ENCODE measurements around the gene RPTOR.
A peak's percentile ranks its signal among the peaks of the same experiment; 100 is the strongest.

RPTOR gene

DNA sequence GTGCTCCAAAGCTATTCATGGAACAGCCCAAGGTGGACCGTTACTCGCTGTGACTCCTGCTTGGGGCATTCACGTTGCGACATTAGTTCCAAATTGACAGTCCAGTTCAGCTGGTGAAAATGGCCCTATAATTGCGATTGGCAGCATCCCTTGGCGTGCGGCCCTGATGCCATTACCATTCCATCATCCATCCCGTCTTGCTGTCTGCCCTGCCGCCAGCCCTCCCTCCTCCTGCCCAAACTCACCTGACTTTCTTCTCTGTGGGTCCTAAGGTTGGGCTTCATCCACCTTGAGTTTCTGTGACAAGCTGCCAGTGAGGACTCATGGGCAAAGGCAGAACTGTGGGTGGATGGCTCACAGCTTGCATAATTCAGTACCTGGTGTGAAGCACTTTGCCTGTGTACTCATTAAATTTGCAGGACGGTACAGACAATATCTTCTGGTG lies 104.6 kb downstream of the RPTOR start:
- DNase-seq, result no peak

GRCh38 chr17:80649672-80650330 lies 105.2 kb downstream of the RPTOR start:
- DNase-seq, result peak; percentile 80

DNA sequence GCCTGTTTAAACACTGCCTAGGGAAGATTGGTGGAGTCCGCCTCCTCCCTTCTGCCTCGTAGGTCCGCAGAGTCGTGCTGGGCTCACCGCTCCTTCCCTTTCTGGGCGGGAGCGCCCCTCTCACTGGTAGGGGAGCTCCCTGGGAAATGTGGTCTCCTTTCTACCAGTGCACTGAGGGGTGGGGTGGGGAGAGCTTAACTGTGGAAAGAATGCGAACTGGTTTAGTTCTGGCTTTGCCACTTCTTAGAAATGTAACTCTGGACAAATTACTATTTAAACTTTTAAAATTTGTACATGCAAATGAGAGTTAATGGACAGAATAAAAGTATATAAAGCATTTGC lies 105.7 kb downstream of the RPTOR start:
- no peak for DNase-seq

- no peak for DNase-seq
These were observed 106.3 kb downstream of the RPTOR start for GRCh38 chr17:80650751-80651518.

GRCh38 chr17:80652756-80653330 lies 108.2 kb downstream of the RPTOR start:
- no peak for DNase-seq

- DNase-seq, result no peak
These were observed 109.2 kb downstream of the RPTOR start for GRCh38 chr17:80653856-80654255.

GRCh38 chr17:80655608-80656007 lies 111.0 kb downstream of the RPTOR start:
- no peak for DNase-seq

- no peak for DNase-seq
These were observed 112.0 kb downstream of the RPTOR start for GRCh38 chr17:80656590-80656989.

- DNase-seq, result no peak
These were observed 112.9 kb downstream of the RPTOR start for GRCh38 chr17:80657561-80657960.

DNA sequence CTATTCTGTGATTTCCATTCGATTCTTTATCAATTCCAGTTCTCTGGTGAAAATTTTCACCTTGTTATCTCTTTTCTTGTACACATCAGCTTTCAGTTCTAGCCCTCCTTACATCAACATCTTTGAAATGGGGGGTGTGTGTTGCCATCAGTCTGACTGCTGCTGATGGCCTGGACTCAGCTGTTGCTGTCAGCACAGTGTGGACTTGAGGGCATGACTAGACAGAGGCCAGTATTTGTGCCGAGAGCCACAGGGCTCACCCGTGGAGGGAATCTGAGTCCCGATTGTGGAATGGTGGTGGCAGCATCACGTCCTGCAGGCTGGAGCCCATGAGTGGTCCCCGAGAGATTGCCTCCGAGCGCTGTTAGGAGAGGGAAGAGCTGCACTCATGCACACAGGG lies 114.2 kb downstream of the RPTOR start:
- no peak for DNase-seq

GRCh38 chr17:80659651-80660050 lies 115.0 kb downstream of the RPTOR start:
- DNase-seq, result no peak

DNA sequence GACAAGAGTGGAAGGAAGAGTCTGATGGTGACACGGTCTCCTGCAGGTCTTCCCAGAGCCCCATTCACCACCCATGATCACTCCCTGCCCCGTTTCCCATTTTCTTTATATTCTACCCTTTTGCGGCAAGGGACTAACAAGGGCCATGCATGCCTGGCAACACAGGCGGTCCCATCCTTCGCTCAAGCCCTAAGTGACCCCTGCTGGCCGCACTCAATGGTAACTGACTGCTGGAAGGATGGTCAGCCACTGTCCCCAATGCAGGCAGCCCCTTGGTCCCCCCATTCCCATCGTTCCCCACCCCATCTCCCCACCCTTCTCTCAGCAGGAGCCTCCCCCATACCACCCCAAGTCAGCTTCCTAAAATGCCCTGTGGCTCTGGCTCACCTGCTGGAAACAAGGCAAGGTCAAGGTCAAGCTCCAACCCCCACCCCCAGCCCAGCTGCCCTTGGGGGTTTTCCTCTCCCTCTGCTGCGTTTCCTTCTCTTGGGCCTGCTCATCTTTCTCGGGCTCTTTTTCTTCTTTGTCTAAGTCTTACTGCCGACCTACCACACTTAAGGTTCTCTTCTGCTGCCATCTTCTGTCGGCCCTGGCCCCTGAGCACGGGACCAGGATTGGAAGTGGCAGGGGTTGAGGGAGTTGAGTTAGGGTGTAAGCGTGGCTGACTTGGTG lies 116.0 kb downstream of the RPTOR start:
- no peak for DNase-seq

GRCh38 chr17:80662557-80662956 lies 117.9 kb downstream of the RPTOR start:
- no peak for DNase-seq

DNA sequence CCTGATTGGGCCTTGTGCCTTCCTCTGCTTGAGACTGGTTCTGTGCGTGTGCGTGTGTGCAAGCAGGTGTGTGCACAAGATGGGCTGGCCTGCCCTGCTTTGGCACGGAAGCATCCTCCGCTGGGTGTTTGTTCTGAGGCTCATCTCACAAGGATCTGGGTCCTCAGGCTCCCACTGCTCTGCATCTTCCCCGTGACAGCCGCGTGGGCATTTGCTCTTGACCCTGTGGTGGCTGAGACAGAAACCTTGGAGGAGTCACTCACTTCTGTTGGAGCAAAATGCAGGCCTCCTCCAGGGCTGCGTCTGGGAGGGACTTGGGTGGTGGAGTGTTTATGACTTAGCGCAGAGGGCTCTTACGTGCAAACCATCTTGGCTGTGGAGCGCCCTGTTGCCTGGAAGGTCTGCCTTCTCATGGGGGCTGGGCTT lies 119.2 kb downstream of the RPTOR start:
- peak; percentile 40 for DNase-seq

- DNase-seq, result no peak
These were observed 119.7 kb downstream of the RPTOR start for GRCh38 chr17:80664217-80664790.

GRCh38 chr17:80665792-80666191 lies 121.2 kb downstream of the RPTOR start:
- DNase-seq, result no peak

DNA sequence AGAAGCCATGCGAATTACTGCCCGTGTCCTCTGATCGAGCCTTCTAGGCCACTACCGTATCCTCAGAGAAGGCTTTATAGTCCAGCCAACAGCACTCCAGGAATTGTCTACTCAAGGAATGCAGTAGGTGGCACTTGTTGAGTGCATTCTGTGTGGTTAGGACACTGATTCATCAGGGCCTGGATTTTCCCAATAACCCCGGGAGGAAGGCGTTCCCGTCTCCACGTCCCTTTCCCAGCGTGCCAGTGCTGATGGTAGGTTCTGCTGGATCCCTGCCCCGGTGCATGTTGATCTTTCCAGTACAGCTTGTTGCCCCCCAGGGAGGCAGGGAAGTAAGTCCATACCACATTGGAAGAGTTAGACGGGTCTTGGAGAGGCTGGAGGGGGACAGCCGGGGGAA lies 122.2 kb downstream of the RPTOR start:
- DNase-seq, result no peak

- no peak for DNase-seq
These were observed 123.0 kb downstream of the RPTOR start for GRCh38 chr17:80667462-80668277.

- DNase-seq, result no peak
These were observed 123.9 kb downstream of the RPTOR start for GRCh38 chr17:80668375-80669148.

DNA sequence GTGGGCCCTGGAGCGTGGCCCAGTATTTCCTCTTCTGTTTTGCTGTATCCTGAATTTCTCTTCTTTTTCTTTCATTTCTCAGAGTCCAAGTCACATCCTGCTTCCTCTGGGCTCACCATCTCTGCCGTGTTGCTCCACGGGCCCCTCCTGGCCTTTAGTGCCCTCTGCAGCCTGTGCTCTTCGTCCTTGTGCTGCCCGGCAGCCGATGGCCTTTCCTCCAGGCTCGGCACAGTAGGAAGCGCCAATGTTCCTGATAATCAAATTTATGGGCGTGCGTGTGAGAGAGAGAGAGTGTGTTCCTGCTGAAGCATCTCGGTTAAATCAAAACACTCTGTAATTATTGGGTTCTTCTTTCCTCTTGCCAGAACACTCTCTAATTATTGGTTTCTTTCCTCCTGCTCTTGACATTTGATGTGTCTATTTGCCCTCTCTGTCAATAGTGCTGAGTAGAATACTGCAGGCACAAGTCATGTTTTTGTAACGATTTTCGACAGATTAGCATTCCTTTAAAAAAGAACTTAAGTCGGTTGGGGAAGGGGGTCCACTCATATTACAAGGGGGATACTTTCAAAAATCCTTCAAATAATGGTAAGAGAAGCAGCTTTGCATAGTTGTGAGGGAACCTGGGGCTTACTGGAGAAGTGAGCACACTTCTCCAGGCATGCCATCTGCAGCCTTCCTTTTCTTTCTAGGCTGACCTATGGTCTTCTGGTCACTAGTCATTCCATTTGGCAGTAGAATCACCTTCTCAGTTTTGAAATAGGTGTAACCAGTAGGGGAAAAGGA lies 126.6 kb downstream of the RPTOR start:
- no peak for DNase-seq

- no peak for DNase-seq
These were observed 127.1 kb downstream of the RPTOR start for GRCh38 chr17:80671825-80672110.

All from stimulated activated CD4-positive, alpha-beta T cell treated with anti-CD3 and anti-CD28 coated beads, Interleukin-4, amount 100 ng/mL, for 1 hour (primary cell).